Measurements from ENCODE around the gene MXI1.

GRCh38 chr10:110312206-110312605, 104.8 kb downstream of the MXI1 start:
- TF ChIP-seq POLR2AphosphoS5 (IDR thresholded peaks at IDR 0.05; ENCODE audit: borderline replicate concordance, low read depth, low read length) (no peak), EZH2 (IDR thresholded peaks at IDR 0.05) (no peak), FOXP2 (optimal IDR thresholded peaks at IDR 0.05; ENCODE audit: control extremely low read depth, extremely low read length, insufficient read depth) (no peak)

Measured in SK-N-MC (cell line).